Memory B cell (primary cell): ENCODE measurements around the gene TCL1A.
"Not testable (repeated sequence)": the region's sequence is repeated elsewhere in the genome, so short reads cannot be mapped to it uniquely, and the experiment has no call there.

Experiments
- ATAC-seq: fragments of 150-1000 bp; cut with Tn5 transposase; 2 replicates; pipeline ENCODE4 v1.10.0; 2021; ENCODE audit warnings: low read depth, mild to moderate bottlenecking, moderate library complexity
- DNase-seq, 2 donors: peaks; one replicate each; pipeline ENCODE4 v3.0.0; 2022; ENCODE audit warnings: low spot score in 2 of 2
- H3K27ac Mint-ChIP-seq: one replicate; pipeline ENCODE4 v1.8.0; 2022; ENCODE audit warnings: mild to moderate bottlenecking, moderate library complexity, mixed read lengths
- H3K27me3 Mint-ChIP-seq: one replicate; pipeline ENCODE4 v1.8.0; 2022; ENCODE audit warnings: mixed read lengths
- H3K36me3 Mint-ChIP-seq: one replicate; pipeline ENCODE4 v1.8.0; 2022; ENCODE audit warnings: mild to moderate bottlenecking, mixed read lengths
- H3K4me1 Mint-ChIP-seq: one replicate; pipeline ENCODE4 v1.8.0; 2022; ENCODE audit warnings: mixed read lengths
- H3K4me3 Mint-ChIP-seq: one replicate; pipeline ENCODE4 v1.8.0; 2022; ENCODE audit warnings: mild to moderate bottlenecking, moderate library complexity, mixed read lengths
- H3K9me3 Mint-ChIP-seq: one replicate; pipeline ENCODE4 v1.8.0; 2022; ENCODE audit warnings: mixed read lengths

The TCL1A gene

GRCh38 chr14:95677179-95677835, 36.6 kb downstream of the TCL1A start:
- Mint-ChIP-seq H3K4me1 (no peaks in the 10 kb centered on the region), H3K27ac (no peak overlapping the region)

GRCh38 chr14:95675486-95675885, 38.4 kb downstream of the TCL1A start:
- Mint-ChIP-seq H3K4me1 (no peaks in the 10 kb centered on the region), H3K27me3 (peaks cover 27% of the 10 kb centered on the region), H3K4me3 (no peak overlapping the region), H3K9me3 (no peaks in the 10 kb centered on the region), H3K27ac (no peak overlapping the region), H3K36me3 (no peaks in the 10 kb centered on the region)
- ATAC-seq (no peak), DNase-seq (no peak)

More at GRCh38 chr14:95677179-95677835, 36.6 kb downstream of the TCL1A start:
- Mint-ChIP-seq H3K9me3 (no peaks in the 10 kb centered on the region), H3K27me3 (peaks cover 18% of the 10 kb centered on the region), H3K36me3 (no peaks in the 10 kb centered on the region), H3K4me3 (no peak overlapping the region)
- no peak for ATAC-seq
- DNase-seq = no peak

DNA sequence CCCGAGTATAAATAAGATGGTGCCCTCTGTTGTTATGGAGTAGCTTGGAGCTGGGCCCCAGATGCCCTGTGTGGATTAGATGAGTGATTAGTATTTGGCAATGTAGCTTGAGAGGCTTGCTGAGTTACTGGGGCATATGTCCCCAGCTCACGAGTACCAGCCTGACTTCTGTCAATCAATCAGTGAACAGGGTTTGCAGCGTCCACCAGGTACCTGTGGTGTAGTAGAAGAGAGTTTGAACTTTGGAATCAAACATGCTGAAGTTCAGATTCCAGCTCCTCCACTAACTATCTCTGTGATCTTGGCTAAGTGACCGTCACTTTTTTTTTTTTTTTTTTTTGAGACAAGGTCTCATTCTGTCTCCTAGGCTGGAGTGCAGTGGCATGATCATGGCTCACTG, 39.3 kb downstream of the TCL1A start:
- H3K27ac Mint-ChIP-seq = no peak overlapping the region
- no peaks in the 10 kb centered on the region for H3K4me1 Mint-ChIP-seq
- DNase-seq (no peak), ATAC-seq (no peak)
- H3K36me3 Mint-ChIP-seq = no peaks in the 10 kb centered on the region
- H3K4me3 Mint-ChIP-seq = no peak overlapping the region
- peaks cover 29% of the 10 kb centered on the region for H3K27me3 Mint-ChIP-seq
- no peaks in the 10 kb centered on the region for H3K9me3 Mint-ChIP-seq

GRCh38 chr14:95668235-95668772, 45.6 kb downstream of the TCL1A start:
- Mint-ChIP-seq H3K4me3 (no peak overlapping the region), H3K27me3 (peaks cover 48% of the 10 kb centered on the region), H3K27ac (no peak overlapping the region), H3K4me1 (peaks cover 13% of the 10 kb centered on the region), H3K9me3 (no peaks in the 10 kb centered on the region), H3K36me3 (peaks cover 1% of the 10 kb centered on the region)
- DNase-seq (no peak), ATAC-seq (no peak)

GRCh38 chr14:95667249-95667693, 46.7 kb downstream of the TCL1A start:
- H3K4me1 Mint-ChIP-seq = peaks cover 22% of the 10 kb centered on the region
- no peak overlapping the region for H3K4me3 Mint-ChIP-seq
- ATAC-seq = no peak
- no peak for DNase-seq
- H3K27me3 Mint-ChIP-seq = peaks cover 46% of the 10 kb centered on the region
- H3K36me3 Mint-ChIP-seq = peaks cover 1% of the 10 kb centered on the region
- no peak overlapping the region for H3K27ac Mint-ChIP-seq
- no peaks in the 10 kb centered on the region for H3K9me3 Mint-ChIP-seq

DNA sequence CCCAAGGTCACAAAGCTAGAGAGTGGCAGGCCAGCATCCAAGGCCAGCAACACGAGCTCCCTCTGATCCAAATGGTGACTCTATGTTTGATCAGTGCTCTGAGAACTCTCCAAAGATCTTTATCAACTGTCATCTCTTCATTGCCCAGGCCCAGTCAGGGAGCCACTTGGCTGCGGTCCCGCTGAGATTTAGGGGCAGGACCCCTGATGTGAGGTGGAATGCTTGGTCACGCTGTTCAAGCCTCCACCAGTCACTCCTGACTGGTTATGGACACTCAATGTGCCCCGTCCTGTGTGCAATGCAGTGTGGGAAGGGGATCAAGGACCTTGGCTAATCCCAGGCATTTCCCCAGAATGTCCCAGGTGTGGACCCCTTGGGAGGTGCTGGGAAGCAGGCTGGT, 47.5 kb downstream of the TCL1A start:
- DNase-seq (no peak), ATAC-seq (no peak)
- H3K9me3 Mint-ChIP-seq = no peaks in the 10 kb centered on the region
- peaks cover 25% of the 10 kb centered on the region for H3K4me1 Mint-ChIP-seq
- no peak overlapping the region for H3K4me3 Mint-ChIP-seq
- H3K27me3 Mint-ChIP-seq = peaks cover 48% of the 10 kb centered on the region
- no peak overlapping the region for H3K27ac Mint-ChIP-seq
- H3K36me3 Mint-ChIP-seq = peaks cover 1% of the 10 kb centered on the region

DNA sequence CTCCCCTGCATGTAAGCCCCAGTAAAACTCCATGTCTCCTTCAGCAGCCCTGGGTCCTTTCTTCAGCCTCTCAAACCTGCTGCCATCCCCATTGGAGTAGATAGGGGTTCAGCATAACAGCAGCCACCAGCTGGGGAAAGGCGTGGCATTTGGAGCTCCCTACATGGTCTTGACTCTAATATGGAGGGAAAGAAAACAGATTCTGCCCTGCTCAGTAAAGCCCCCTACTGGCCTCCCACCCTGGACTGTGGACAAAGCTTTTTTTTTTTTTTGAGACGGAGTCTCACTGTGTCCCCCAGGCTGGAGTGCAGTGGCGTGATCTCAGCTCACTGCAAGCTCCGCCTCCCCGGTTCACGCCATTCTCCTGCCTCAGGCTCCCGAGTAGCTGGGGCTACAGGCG, 48.4 kb downstream of the TCL1A start:
- not testable (repeated sequence) for ATAC-seq, H3K27ac Mint-ChIP-seq, DNase-seq, H3K9me3 Mint-ChIP-seq, H3K4me3 Mint-ChIP-seq, H3K36me3 Mint-ChIP-seq
- peaks cover 28% of the 10 kb centered on the region for H3K4me1 Mint-ChIP-seq
- H3K27me3 Mint-ChIP-seq = peaks cover 46% of the 10 kb centered on the region

GRCh38 chr14:95664546-95664945, 49.4 kb downstream of the TCL1A start:
- Mint-ChIP-seq H3K4me3 (no peak overlapping the region), H3K36me3 (peaks cover 1% of the 10 kb centered on the region), H3K27me3 (peaks cover 47% of the 10 kb centered on the region), H3K4me1 (peaks cover 28% of the 10 kb centered on the region), H3K27ac (no peak overlapping the region), H3K9me3 (no peaks in the 10 kb centered on the region)
- DNase-seq = no peak
- ATAC-seq = peak; percentile 38

DNA sequence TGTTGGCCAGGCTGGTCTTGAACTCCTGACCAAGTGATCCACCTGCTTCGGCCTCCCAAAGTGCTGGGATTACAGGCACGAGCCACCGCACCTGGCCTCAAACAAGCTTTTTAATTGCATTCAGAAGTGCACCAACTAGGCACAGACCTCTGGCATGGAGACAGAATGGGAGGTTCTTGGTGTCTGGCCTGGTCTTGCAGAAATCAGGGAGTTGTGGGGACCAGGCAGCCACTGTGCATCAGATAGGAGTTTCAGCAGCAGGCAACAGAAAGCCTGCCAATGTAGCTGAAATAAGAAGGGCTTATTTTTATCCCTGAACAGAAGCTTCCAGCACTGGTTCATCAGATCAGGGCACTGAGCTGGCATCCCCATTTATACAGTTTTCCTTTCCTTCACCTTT, 49.9 kb downstream of the TCL1A start:
- peaks cover 1% of the 10 kb centered on the region for H3K36me3 Mint-ChIP-seq
- peaks cover 28% of the 10 kb centered on the region for H3K4me1 Mint-ChIP-seq
- DNase-seq = no peak
- H3K27me3 Mint-ChIP-seq = peaks cover 46% of the 10 kb centered on the region
- H3K27ac Mint-ChIP-seq = no peak overlapping the region
- no peak overlapping the region for H3K4me3 Mint-ChIP-seq
- no peak for ATAC-seq
- H3K9me3 Mint-ChIP-seq = no peaks in the 10 kb centered on the region

DNA sequence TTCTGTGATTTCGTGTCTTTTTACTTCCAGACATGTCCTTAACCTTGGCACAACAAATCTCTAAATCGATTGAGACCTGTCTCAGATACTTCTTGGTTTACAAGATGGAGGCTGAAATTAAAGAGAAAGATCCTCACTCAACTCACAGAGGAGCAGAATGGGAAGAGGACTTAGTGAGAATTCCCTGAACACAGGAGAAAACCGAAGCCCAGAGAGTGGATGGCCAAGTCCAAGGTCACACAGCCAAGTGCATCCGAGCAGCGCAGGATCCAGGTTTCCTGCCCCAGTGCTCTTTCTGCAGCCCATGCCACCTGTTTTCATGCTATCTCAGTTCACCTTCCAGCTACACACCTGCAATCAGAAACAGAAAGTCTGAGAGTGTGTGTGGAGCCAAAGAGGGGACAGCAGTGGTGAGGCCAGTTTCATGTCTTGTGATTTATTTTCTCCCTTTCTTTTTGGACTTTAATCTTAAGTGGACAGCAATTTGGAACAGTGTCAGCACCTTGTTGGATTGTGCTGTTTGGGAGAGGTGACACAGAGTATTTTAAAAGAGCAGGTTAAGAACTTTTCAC, 50.6 kb downstream of the TCL1A start:
- H3K36me3 Mint-ChIP-seq = peaks cover 1% of the 10 kb centered on the region
- ATAC-seq (no peak), DNase-seq (no peak)
- peak overlapping the region; percentile 31 for H3K27ac Mint-ChIP-seq
- peak overlapping the region; percentile 56 for H3K4me3 Mint-ChIP-seq
- peaks cover 28% of the 10 kb centered on the region for H3K4me1 Mint-ChIP-seq
- H3K9me3 Mint-ChIP-seq = no peaks in the 10 kb centered on the region
- H3K27me3 Mint-ChIP-seq = peaks cover 44% of the 10 kb centered on the region

GRCh38 chr14:95662376-95663186, 51.3 kb downstream of the TCL1A start:
- Mint-ChIP-seq H3K36me3 (peaks cover 1% of the 10 kb centered on the region), H3K4me1 (peaks cover 25% of the 10 kb centered on the region), H3K4me3 (peak overlapping the region; percentile 56), H3K27me3 (peaks cover 43% of the 10 kb centered on the region), H3K9me3 (no peaks in the 10 kb centered on the region), H3K27ac (peak overlapping the region; percentile 31)
- ATAC-seq (peak; percentile 66), DNase-seq (no peak)

- peaks cover 14% of the 10 kb centered on the region for H3K4me1 Mint-ChIP-seq
- H3K27ac Mint-ChIP-seq = no peak overlapping the region
- DNase-seq = no peak
- no peaks in the 10 kb centered on the region for H3K36me3 Mint-ChIP-seq
- ATAC-seq = no peak
- no peaks in the 10 kb centered on the region for H3K9me3 Mint-ChIP-seq
- no peak overlapping the region for H3K4me3 Mint-ChIP-seq
- H3K27me3 Mint-ChIP-seq = peaks cover 33% of the 10 kb centered on the region
These were observed 53.0 kb downstream of the TCL1A start for GRCh38 chr14:95660651-95661515.

GRCh38 chr14:95659990-95660385, 53.9 kb downstream of the TCL1A start:
- ATAC-seq = no peak
- H3K36me3 Mint-ChIP-seq = no peaks in the 10 kb centered on the region
- H3K4me1 Mint-ChIP-seq = peaks cover 14% of the 10 kb centered on the region

More at GRCh38 chr14:95659990-95660385, 53.9 kb downstream of the TCL1A start:
- no peak for DNase-seq
- H3K27me3 Mint-ChIP-seq = peaks cover 30% of the 10 kb centered on the region
- H3K9me3 Mint-ChIP-seq = no peaks in the 10 kb centered on the region
- H3K27ac Mint-ChIP-seq = no peak overlapping the region
- H3K4me3 Mint-ChIP-seq = no peak overlapping the region
